Measurements from ENCODE around the gene P2RX4.

GRCh38 chr12:121189619-121190155 lies 20.2 kb upstream of the P2RX4 start:
- TF ChIP-seq CTCF (IDR thresholded peaks at IDR 0.05) (no peak), EP300 (IDR thresholded peaks at IDR 0.05) (no peak), POLR2A (IDR thresholded peaks at IDR 0.05) (no peak)

All from tibial nerve (tissue), 4 donors.